HepG2 (cell line): ENCODE data around the gene IL10RA. TPM values are rescaled to one million over a fixed set of nuclear protein-coding genes. Genes with fewer than 3 reads are reported as not detected.

Source experiments
- ATAC-seq: fragments of 200-7000 bp; cut with Tn5 transposase; 3 replicates; pipeline ENCODE4 v1.9.1; 2020; ENCODE audit warnings: mild to moderate bottlenecking, moderate library complexity
- BruUV-seq: library from RNA; stranded (reverse); fragments of 400-500 nt; replicated peaks from 2 replicates; lab custom pipeline; 2021; lab: Mats Ljungman, UMichigan
- CTCF ChIA-PET: fragments of 300-600 bp; formaldehyde crosslinking; extraction: SDS; loops from one replicate; lab custom pipeline; 2021; ENCODE audit warnings: low total read pairs, inconsistent platforms, low intra/inter-chr PET ratio; lab: Yijun Ruan, JAX
- POLR2A ChIA-PET: fragments of 350-600 bp; sonication (Branson Sonifier 250); formaldehyde crosslinking; loops from one replicate; lab custom pipeline; 2020; ENCODE audit warnings: antibody characterized with exemption, inconsistent platforms; lab: Yijun Ruan, JAX
- DNase-seq: peaks from one replicate; pipeline ENCODE4 v3.0.0-alpha.2; 2015; ENCODE audit warnings: low spot score
- FAIRE-seq: peaks from 3 replicates; lab custom pipeline; 2011; peaks lifted over from hg19 to GRCh38; lab: Jason Lieb, UNC
- H2AFZ ChIP-seq: one replicate; pipeline ENCODE4 v1.6.1; 2011; ENCODE audit warnings: low read length, inconsistent platforms
- H3K27ac ChIP-seq: fragments of 300-600 bp; 3 replicates; pipeline ENCODE4 v1.8.0; 2011; ENCODE audit warnings: mixed run types, mild to moderate bottlenecking, mixed read lengths, low read length, inconsistent platforms; ENCODE audit not compliant: insufficient read depth; ENCODE audit errors: extremely low read length
- H3K27me3 ChIP-seq, 2 experiments: fragments of 200-600 bp in 1 of 2; 2 replicates in 1 of 2; 3 replicates in 1 of 2; pipeline versions ENCODE4 v1.6.0 to v1.8.0; 2011; ENCODE audit warnings: low read length in 2 of 2, mild to moderate bottlenecking in 2 of 2, moderate library complexity in 2 of 2, inconsistent platforms in 1 of 2; ENCODE audit not compliant: insufficient read depth in 2 of 2, control insufficient read depth in 1 of 2
- H3K36me3 ChIP-seq, 2 experiments: fragments of 200-600 bp in 1 of 2; replicated peaks in 1 of 2; 2 replicates in 1 of 2; 3 replicates in 1 of 2; pipeline versions ENCODE4 v1.5.1 to v1.8.0; 2011; ENCODE audit warnings: low read length in 2 of 2, inconsistent platforms in 1 of 2; ENCODE audit not compliant: insufficient read depth in 2 of 2, control insufficient read depth in 1 of 2
- H3K4me1 ChIP-seq: 2 replicates; pipeline ENCODE4 v1.5.1; 2012; ENCODE audit warnings: low read length, inconsistent platforms; ENCODE audit not compliant: insufficient read depth
- H3K4me2 ChIP-seq: 2 replicates; pipeline ENCODE4 v1.6.0; 2011; ENCODE audit warnings: low read depth, low read length, inconsistent platforms
- H3K4me3 ChIP-seq, 3 experiments: fragments of 200-600 bp in 1 of 3; sonication (generic), shearing (Covaris generic) in 1 of 3; replicated peaks in 1 of 3; 2 replicates each; pipeline ENCODE4 v1.5.1; 2011 to 2016; ENCODE audit warnings: low read length in 3 of 3, inconsistent platforms in 2 of 3, low read depth in 2 of 3, mild to moderate bottlenecking in 2 of 3, control low read depth in 1 of 3, mixed read lengths in 1 of 3; ENCODE audit not compliant: insufficient read depth in 1 of 3
- H3K79me2 ChIP-seq: one replicate; pipeline ENCODE4 v1.6.1; 2011; ENCODE audit warnings: low read length, inconsistent platforms; ENCODE audit not compliant: insufficient read depth
- H3K9ac ChIP-seq: 2 replicates; pipeline ENCODE4 v1.6.0; 2011; ENCODE audit warnings: mild to moderate bottlenecking, low read depth, low read length, inconsistent platforms; ENCODE audit not compliant: insufficient read depth
- H3K9me3 ChIP-seq: 2 replicates; pipeline ENCODE4 v1.5.1; 2012; ENCODE audit warnings: mild to moderate bottlenecking, low read length
- H4K20me1 ChIP-seq: 2 replicates; pipeline ENCODE4 v1.6.0; 2011; ENCODE audit warnings: inconsistent platforms, mild to moderate bottlenecking, low read length, moderate library complexity; ENCODE audit not compliant: insufficient read depth
- FOXP1 ChIP-seq, 2 experiments: fragments of 450-650 bp in 1 of 2; IDR thresholded peaks; 2 replicates each; pipeline ENCODE4 v1.6.1; 2017 to 2018; ENCODE audit warnings: antibody characterized with exemption in 1 of 2
- GTF3A ChIP-seq: sonication (generic); formaldehyde crosslinking; conservative IDR thresholded peaks from 2 replicates; pipeline ENCODE4 v1.4.0; 2020; ENCODE audit warnings: mild to moderate bottlenecking, missing genetic modification reagents
- SIX1 ChIP-seq: sonication (generic); formaldehyde crosslinking; IDR thresholded peaks from 2 replicates; pipeline ENCODE4 v1.4.0; 2020; ENCODE audit warnings: missing genetic modification reagents, borderline replicate concordance
- TEAD2 ChIP-seq: sonication (generic); formaldehyde crosslinking; IDR thresholded peaks from 2 replicates; pipeline ENCODE4 v1.9.0; 2021; ENCODE audit warnings: missing genetic modification reagents
- TRIM24 ChIP-seq: sonication (generic); formaldehyde crosslinking; IDR thresholded peaks from 2 replicates; pipeline ENCODE4 v1.8.0; 2022; ENCODE audit warnings: mild to moderate bottlenecking, missing genetic modification reagents
- TSC22D2 ChIP-seq: sonication (generic); formaldehyde crosslinking; IDR thresholded peaks from 2 replicates; pipeline ENCODE4 v1.5.1; 2020; ENCODE audit warnings: missing genetic modification reagents, mild to moderate bottlenecking, borderline replicate concordance
- ZNF460 ChIP-seq: sonication (generic); formaldehyde crosslinking; IDR thresholded peaks from 2 replicates; pipeline ENCODE4 v1.5.1; 2020; ENCODE audit warnings: missing genetic modification reagents, mild to moderate bottlenecking, borderline replicate concordance
- ZNF543 ChIP-seq: sonication (generic); formaldehyde crosslinking; IDR thresholded peaks from 2 replicates; pipeline ENCODE4 v1.4.0; 2020; ENCODE audit warnings: mild to moderate bottlenecking, missing genetic modification reagents
- WGBS: methylation state at CpG from one replicate; pipeline ENCODE4 v1.1.6; 2017; ENCODE audit warnings: low lambda C conversion rate; 5-methylcytosine and 5-hydroxymethylcytosine counted together
- in situ Hi-C: cut with HindIII; loops from 2 replicates; pipeline ENCODE4 v1.10.0; 2017; ENCODE audit warnings: low pct_unique_long_range_greater_than_20kb; ENCODE audit not compliant: extremely low pct_ligation_motif_present
- intact Hi-C: fragments of 100-400 bp; cut with micrococcal nuclease; formaldehyde crosslinking; loops from one replicate; pipeline ENCODE4 v1.10.0; 2022; ENCODE audit not compliant: unreplicated experiment
- polyA plus RNA-seq, 8 experiments: library from polyadenylated mRNA; depleted of rRNA in 3 of 8; stranded (reverse) in 7 of 8; unstranded in 1 of 8; fragments of >200 nt; fragmentation: Illumina TruSeq in 4 of 8; extraction: Trizol in 4 of 8; gene quantifications; 2 replicates each; pipeline versions ENCODE4 v1.2.1 to v1.2.3, GENCODE V29; 2011 to 2016; ENCODE audit warnings: low read depth in 4 of 8, missing spikeins in 1 of 8, mixed read lengths in 1 of 8; ENCODE audit not compliant: insufficient read depth in 1 of 8
- total RNA-seq, 5 experiments: library from RNA; depleted of rRNA; stranded (reverse); fragments of >200 nt; fragmentation: Illumina TruSeq; extraction: Trizol; gene quantifications; 2 replicates each; pipeline ENCODE4 v1.2.3, GENCODE V29; 2016; ENCODE audit warnings: low read depth in 1 of 5
- TF ChIP-seq, protein P1 (sequence below): sonication (generic); formaldehyde crosslinking; IDR thresholded peaks from 2 replicates; pipeline ENCODE4 v1.4.0; 2020; ENCODE audit warnings: missing genetic modification reagents
- TF ChIP-seq, protein P2 (sequence below): IDR thresholded peaks from 2 replicates; pipeline ENCODE4 v1.6.1; 2012; ENCODE audit warnings: low read depth, low read length, improper control_type of control experiment
- TF ChIP-seq, protein P3 (sequence below): sonication (generic); formaldehyde crosslinking; IDR thresholded peaks from 2 replicates; pipeline ENCODE4 v1.8.1; 2022; ENCODE audit warnings: low read depth, mild to moderate bottlenecking, missing genetic modification reagents

Gene IL10RA
- total and polyA plus RNA-seq, 2 of the 13 experiments (the other 11 are each of a cell fraction or from before 2014, with no cell fraction given), result not detected

DNA sequence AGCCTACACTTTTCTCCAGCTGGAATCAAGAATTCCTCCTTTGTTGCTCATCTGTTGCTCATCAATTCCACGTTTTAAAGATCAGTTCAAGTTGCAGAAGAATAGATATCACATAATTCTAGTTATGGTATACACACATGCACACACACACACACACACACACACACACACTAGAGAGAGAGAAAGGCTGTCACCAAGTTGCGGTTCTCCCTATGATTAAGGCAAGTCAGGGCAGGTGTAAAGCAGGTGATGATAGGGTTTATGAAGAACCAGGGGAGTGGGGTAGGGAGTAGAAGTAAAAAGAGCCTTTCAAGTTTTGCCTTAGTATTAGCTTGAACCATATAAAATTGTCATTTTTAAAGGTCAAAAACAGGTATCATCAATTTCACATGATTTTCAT, 59.0 kb downstream of the IL10RA start (continued):
- TF ChIP-seq, protein P1, sequence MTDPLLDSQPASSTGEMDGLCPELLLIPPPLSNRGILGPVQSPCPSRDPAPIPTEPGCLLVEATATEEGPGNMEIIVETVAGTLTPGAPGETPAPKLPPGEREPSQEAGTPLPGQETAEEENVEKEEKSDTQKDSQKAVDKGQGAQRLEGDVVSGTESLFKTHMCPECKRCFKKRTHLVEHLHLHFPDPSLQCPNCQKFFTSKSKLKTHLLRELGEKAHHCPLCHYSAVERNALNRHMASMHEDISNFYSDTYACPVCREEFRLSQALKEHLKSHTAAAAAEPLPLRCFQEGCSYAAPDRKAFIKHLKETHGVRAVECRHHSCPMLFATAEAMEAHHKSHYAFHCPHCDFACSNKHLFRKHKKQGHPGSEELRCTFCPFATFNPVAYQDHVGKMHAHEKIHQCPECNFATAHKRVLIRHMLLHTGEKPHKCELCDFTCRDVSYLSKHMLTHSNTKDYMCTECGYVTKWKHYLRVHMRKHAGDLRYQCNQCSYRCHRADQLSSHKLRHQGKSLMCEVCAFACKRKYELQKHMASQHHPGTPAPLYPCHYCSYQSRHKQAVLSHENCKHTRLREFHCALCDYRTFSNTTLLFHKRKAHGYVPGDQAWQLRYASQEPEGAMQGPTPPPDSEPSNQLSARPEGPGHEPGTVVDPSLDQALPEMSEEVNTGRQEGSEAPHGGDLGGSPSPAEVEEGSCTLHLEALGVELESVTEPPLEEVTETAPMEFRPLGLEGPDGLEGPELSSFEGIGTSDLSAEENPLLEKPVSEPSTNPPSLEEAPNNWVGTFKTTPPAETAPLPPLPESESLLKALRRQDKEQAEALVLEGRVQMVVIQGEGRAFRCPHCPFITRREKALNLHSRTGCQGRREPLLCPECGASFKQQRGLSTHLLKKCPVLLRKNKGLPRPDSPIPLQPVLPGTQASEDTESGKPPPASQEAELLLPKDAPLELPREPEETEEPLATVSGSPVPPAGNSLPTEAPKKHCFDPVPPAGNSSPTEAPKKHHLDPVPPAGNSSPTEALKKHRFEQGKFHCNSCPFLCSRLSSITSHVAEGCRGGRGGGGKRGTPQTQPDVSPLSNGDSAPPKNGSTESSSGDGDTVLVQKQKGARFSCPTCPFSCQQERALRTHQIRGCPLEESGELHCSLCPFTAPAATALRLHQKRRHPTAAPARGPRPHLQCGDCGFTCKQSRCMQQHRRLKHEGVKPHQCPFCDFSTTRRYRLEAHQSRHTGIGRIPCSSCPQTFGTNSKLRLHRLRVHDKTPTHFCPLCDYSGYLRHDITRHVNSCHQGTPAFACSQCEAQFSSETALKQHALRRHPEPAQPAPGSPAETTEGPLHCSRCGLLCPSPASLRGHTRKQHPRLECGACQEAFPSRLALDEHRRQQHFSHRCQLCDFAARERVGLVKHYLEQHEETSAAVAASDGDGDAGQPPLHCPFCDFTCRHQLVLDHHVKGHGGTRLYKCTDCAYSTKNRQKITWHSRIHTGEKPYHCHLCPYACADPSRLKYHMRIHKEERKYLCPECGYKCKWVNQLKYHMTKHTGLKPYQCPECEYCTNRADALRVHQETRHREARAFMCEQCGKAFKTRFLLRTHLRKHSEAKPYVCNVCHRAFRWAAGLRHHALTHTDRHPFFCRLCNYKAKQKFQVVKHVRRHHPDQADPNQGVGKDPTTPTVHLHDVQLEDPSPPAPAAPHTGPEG (CRISPR knock-in tag), result no peak
- no peak for TF ChIP-seq TRIM24
- TF ChIP-seq ZNF460 (CRISPR knock-in tag), result no peak

DNA sequence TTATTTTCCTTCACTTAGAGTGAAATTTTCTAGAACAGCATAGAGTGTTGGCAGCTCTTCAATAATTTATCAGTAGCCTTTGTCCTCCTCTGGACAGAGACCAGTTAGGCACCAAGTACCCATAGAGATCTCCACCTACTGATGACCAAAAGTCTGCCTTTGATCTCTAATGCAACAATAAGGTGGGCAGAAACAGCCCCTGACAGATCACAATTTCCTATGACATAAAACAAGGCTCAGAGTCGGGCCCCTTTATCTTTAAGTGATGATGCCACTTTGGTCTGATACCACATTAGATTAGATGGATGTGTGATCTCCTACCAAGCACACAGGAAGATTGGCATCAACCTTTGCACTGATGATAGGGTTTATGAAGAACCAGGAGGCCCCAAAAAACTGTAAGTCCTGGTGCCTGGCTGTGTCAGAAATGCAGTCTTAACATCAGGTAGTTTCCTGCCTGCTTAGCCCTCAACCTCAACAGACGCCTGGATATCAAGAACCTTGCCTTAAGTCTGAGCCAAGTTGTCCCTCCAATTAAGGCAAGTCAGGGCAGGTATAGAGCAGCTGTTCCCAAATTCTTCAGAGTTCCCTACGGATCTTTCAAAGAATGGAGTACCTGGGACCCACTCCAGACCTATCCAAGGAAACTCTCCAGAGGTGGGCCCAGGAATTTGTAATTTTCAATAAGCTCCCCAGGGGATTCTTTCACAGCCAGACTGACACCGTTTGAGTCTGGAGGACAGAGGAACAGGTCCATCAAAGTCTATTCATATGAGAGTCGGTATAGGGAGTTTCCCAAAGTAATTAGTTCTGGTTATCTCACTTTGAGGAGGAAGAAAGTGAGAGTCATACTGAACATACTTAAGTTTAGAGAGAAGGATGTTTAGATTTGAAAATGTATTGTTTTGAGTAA, 60.1 kb downstream of the IL10RA start:
- intact Hi-C loops (no loop called here), in situ Hi-C loops (no loop called here)
- Histone ChIP-seq H3K36me3 (no peaks in the 10 kb centered on the region), H4K20me1 (no peaks in the 10 kb centered on the region), H2AFZ (no peak overlapping the region), H3K4me2 (no peak overlapping the region), H3K9ac (no peak overlapping the region), H3K9me3 (no peaks in the 10 kb centered on the region), H3K79me2 (no peaks in the 10 kb centered on the region), H3K27me3 (peaks cover 0 to 14% of the 10 kb centered on the region in 2 experiments; a peak in 1 of 5 replicates), H3K4me3 (no peak overlapping the region), H3K27ac (no peak overlapping the region), H3K4me1 (no peaks in the 10 kb centered on the region)
- no peak for DNase-seq
- no TSS peak for BruUV-seq
- CTCF ChIA-PET, result no interaction called here
- WGBS, result 4% methylated on average over 4 of the region's 5 CpGs
- no peak for FAIRE-seq
- POLR2A ChIA-PET, result no interaction called here
- no peak for ATAC-seq
- TF ChIP-seq GTF3A (CRISPR knock-in tag) (no peak), SIX1 (no peak), FOXP1 (IDR thresholded peaks at IDR 0.05) (no peak), FOXP1 (CRISPR knock-in tag; IDR thresholded peaks at IDR 0.05) (no peak), TSC22D2 (CRISPR knock-in tag) (no peak), TEAD2 (CRISPR knock-in tag) (no peak), ZNF543 (CRISPR knock-in tag) (no peak)
- TF ChIP-seq, protein P2, sequence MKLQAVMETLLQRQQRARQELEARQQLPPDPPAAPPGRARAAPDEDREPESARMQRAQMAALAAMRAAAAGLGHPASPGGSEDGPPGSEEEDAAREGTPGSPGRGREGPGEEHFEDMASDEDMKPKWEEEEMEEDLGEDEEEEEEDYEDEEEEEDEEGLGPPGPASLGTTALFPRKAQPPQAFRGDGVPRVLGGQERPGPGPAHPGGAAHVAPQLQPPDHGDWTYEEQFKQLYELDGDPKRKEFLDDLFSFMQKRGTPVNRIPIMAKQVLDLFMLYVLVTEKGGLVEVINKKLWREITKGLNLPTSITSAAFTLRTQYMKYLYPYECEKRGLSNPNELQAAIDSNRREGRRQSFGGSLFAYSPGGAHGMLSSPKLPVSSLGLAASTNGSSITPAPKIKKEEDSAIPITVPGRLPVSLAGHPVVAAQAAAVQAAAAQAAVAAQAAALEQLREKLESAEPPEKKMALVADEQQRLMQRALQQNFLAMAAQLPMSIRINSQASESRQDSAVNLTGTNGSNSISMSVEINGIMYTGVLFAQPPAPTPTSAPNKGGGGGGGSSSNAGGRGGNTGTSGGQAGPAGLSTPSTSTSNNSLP, result no peak
- TF ChIP-seq, protein P3, sequence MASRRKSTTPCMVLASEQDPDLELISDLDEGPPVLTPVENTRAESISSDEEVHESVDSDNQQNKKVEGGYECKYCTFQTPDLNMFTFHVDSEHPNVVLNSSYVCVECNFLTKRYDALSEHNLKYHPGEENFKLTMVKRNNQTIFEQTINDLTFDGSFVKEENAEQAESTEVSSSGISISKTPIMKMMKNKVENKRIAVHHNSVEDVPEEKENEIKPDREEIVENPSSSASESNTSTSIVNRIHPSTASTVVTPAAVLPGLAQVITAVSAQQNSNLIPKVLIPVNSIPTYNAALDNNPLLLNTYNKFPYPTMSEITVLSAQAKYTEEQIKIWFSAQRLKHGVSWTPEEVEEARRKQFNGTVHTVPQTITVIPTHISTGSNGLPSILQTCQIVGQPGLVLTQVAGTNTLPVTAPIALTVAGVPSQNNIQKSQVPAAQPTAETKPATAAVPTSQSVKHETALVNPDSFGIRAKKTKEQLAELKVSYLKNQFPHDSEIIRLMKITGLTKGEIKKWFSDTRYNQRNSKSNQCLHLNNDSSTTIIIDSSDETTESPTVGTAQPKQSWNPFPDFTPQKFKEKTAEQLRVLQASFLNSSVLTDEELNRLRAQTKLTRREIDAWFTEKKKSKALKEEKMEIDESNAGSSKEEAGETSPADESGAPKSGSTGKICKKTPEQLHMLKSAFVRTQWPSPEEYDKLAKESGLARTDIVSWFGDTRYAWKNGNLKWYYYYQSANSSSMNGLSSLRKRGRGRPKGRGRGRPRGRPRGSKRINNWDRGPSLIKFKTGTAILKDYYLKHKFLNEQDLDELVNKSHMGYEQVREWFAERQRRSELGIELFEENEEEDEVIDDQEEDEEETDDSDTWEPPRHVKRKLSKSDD, result no peak
